HepG2 (cell line): ENCODE results near the gene MARCHF9. TPM values are rescaled to one million over a fixed set of nuclear protein-coding genes. Genes with fewer than 3 reads are reported as not detected.

Experiments used
- BRCA1 ChIP-seq: sonication (generic); formaldehyde crosslinking; IDR thresholded peaks from 2 replicates; pipeline ENCODE4 v1.4.0; 2020; ENCODE audit warnings: missing genetic modification reagents
- CHCHD3 ChIP-seq: sonication (generic); formaldehyde crosslinking; IDR thresholded peaks from 2 replicates; pipeline ENCODE4 v1.8.0; 2022; ENCODE audit warnings: mild to moderate bottlenecking, missing genetic modification reagents, moderate library complexity
- E2F2 ChIP-seq: sonication (generic); formaldehyde crosslinking; IDR thresholded peaks from 2 replicates; pipeline ENCODE4 v1.4.0; 2020; ENCODE audit warnings: missing genetic modification reagents, borderline replicate concordance
- ESRRA ChIP-seq: sonication (generic); formaldehyde crosslinking; IDR thresholded peaks from 2 replicates; pipeline ENCODE4 v1.5.1; 2020; ENCODE audit warnings: mild to moderate bottlenecking, low read depth, missing genetic modification reagents
- GABPB1 ChIP-seq: IDR thresholded peaks from 2 replicates; pipeline ENCODE4 v1.6.1; 2016; ENCODE audit warnings: mild to moderate bottlenecking, missing genetic modification reagents, moderate library complexity, missing compliant biosample characterization
- HNRNPH1 ChIP-seq: fragments of 200-400 bp; formaldehyde crosslinking; optimal IDR thresholded peaks from 2 replicates; pipeline ENCODE3; 2017; ENCODE audit warnings: mild to moderate bottlenecking, low read depth, low read length
- HNRNPLL ChIP-seq: fragments of 200-400 bp; formaldehyde crosslinking; IDR thresholded peaks from 2 replicates; pipeline ENCODE4 v1.6.1; 2017; ENCODE audit warnings: mild to moderate bottlenecking, low read depth, low read length; ENCODE audit not compliant: poor library complexity, severe bottlenecking
- KLF15 ChIP-seq: sonication (generic); formaldehyde crosslinking; IDR thresholded peaks from 2 replicates; pipeline ENCODE4 v1.8.1; 2023; ENCODE audit warnings: borderline replicate concordance, mild to moderate bottlenecking, inconsistent platforms, missing genetic modification reagents, mixed read lengths
- MED13 ChIP-seq: sonication (generic); formaldehyde crosslinking; IDR thresholded peaks from 2 replicates; pipeline ENCODE4 v1.5.0; 2020; ENCODE audit warnings: missing genetic modification reagents
- MIER2 ChIP-seq: IDR thresholded peaks from 2 replicates; pipeline ENCODE4 v1.6.1; 2016; ENCODE audit warnings: missing biosample characterization, missing genetic modification reagents
- NRL ChIP-seq: sonication (generic); formaldehyde crosslinking; IDR thresholded peaks from 2 replicates; pipeline ENCODE4 v1.5.0; 2020; ENCODE audit warnings: missing genetic modification reagents, mild to moderate bottlenecking, moderate library complexity, borderline replicate concordance
- PHF21A ChIP-seq: sonication (generic); formaldehyde crosslinking; IDR thresholded peaks from 2 replicates; pipeline ENCODE4 v1.5.0; 2020; ENCODE audit warnings: mild to moderate bottlenecking, missing genetic modification reagents
- RFXANK ChIP-seq: IDR thresholded peaks from 2 replicates; pipeline ENCODE4 v1.6.1; 2016
- TAF15 ChIP-seq: fragments of 200-400 bp; formaldehyde crosslinking; IDR thresholded peaks from one replicate; pipeline ENCODE4 v1.6.1; 2018; ENCODE audit warnings: mild to moderate bottlenecking, low read depth, low read length; ENCODE audit not compliant: poor library complexity, severe bottlenecking
- TEAD3 ChIP-seq: optimal IDR thresholded peaks from 2 replicates; pipeline ENCODE3; 2016; ENCODE audit warnings: borderline replicate concordance
- THAP7 ChIP-seq: sonication (generic); formaldehyde crosslinking; IDR thresholded peaks from 2 replicates; pipeline ENCODE4 v1.8.1; 2023; ENCODE audit warnings: mild to moderate bottlenecking, missing genetic modification reagents
- ZBTB44 ChIP-seq: sonication (generic); formaldehyde crosslinking; IDR thresholded peaks from 2 replicates; pipeline ENCODE4 v1.4.0; 2020; ENCODE audit warnings: missing genetic modification reagents
- ZFX ChIP-seq: sonication (generic); formaldehyde crosslinking; IDR thresholded peaks from 2 replicates; pipeline ENCODE4 v1.4.0; 2020; ENCODE audit warnings: mild to moderate bottlenecking, low read depth, missing genetic modification reagents, moderate library complexity
- ZNF12 ChIP-seq: sonication (generic); formaldehyde crosslinking; IDR thresholded peaks from 2 replicates; pipeline ENCODE4 v1.5.0; 2020; ENCODE audit warnings: missing genetic modification reagents
- ZNF574 ChIP-seq: sonication (generic); formaldehyde crosslinking; IDR thresholded peaks from 2 replicates; pipeline ENCODE4 v1.4.0; 2020; ENCODE audit warnings: missing genetic modification reagents
- polyA plus RNA-seq, 8 experiments: library from polyadenylated mRNA; depleted of rRNA in 3 of 8; stranded (reverse) in 7 of 8; unstranded in 1 of 8; fragments of >200 nt; fragmentation: Illumina TruSeq in 4 of 8; extraction: Trizol in 4 of 8; gene quantifications; 2 replicates each; pipeline versions ENCODE4 v1.2.1 to v1.2.3, GENCODE V29; 2011 to 2016; ENCODE audit warnings: low read depth in 4 of 8, missing spikeins in 1 of 8, mixed read lengths in 1 of 8; ENCODE audit not compliant: insufficient read depth in 1 of 8
- total RNA-seq, 5 experiments: library from RNA; depleted of rRNA; stranded (reverse); fragments of >200 nt; fragmentation: Illumina TruSeq; extraction: Trizol; gene quantifications; 2 replicates each; pipeline ENCODE4 v1.2.3, GENCODE V29; 2016; ENCODE audit warnings: low read depth in 1 of 5

The MARCHF9 gene
- total and polyA plus RNA-seq, 2 of the 13 experiments (the other 11 are each of a cell fraction or from before 2014, with no cell fraction given), result 5.7 to 9.6 TPM

GRCh38 chr12:57782608-57783465 is 27.9 kb downstream of the MARCHF9 start, which contains the start of gene TSFM (continued):
- TF ChIP-seq HNRNPLL, result peak; percentile 79
- peak; percentile 45; the same call in 1 of the 2 replicates for TF ChIP-seq ZNF12
- peak; percentile 91 for TF ChIP-seq GABPB1 (CRISPR knock-in tag)
- peak; percentile 43; the same call in 1 of the 2 replicates for TF ChIP-seq MIER2 (CRISPR knock-in tag)
- peak; percentile 70; the same call in 1 of the 2 replicates for TF ChIP-seq RFXANK (CRISPR knock-in tag)
- TF ChIP-seq CHCHD3, result no peak
- peak; percentile 59; the same call in 1 of the 2 replicates for TF ChIP-seq E2F2
- TF ChIP-seq TEAD3, result peak; percentile 90
- TF ChIP-seq NRL (CRISPR knock-in tag), result peak; percentile 48; the same call in 1 of the 2 replicates
- peak; percentile 100 for TF ChIP-seq ZNF574 (CRISPR knock-in tag)
- peak; percentile 84 for TF ChIP-seq ZFX (CRISPR knock-in tag)
- TF ChIP-seq MED13 (CRISPR knock-in tag), result peak; percentile 51; the same call in 1 of the 2 replicates
- 0 out of 2 replicates have a peak, but pooled peaks have one; percentile 40 for TF ChIP-seq THAP7 (CRISPR knock-in tag)
- peak; percentile 23 for TF ChIP-seq HNRNPH1
- no peak for TF ChIP-seq ZBTB44
- TF ChIP-seq KLF15, result no peak
- TF ChIP-seq ESRRA, result 0 out of 2 replicates have a peak, but pooled peaks have one; percentile 59
- TF ChIP-seq PHF21A, result peak; percentile 63; the same call in 1 of the 2 replicates
- 0 out of 2 replicates have a peak, but pooled peaks have one; percentile 21 for TF ChIP-seq BRCA1 (CRISPR knock-in tag)
- peak; percentile 38 for TF ChIP-seq TAF15
